PC-9 (cell line): ENCODE measurements around the gene COL5A1. TPM values are rescaled to one million over a fixed set of nuclear protein-coding genes. Genes with fewer than 3 reads are reported as not detected.
"Not testable (repeated sequence)": the region's sequence is repeated elsewhere in the genome, so short reads cannot be mapped to it uniquely, and the experiment has no call there.

Source experiments
- BruUV-seq: library from RNA; stranded (reverse); fragments of 400-500 nt; replicated peaks from 2 replicates; lab custom pipeline; 2021; lab: Mats Ljungman, UMichigan
- CTCF ChIA-PET: fragments of 300-600 bp; sonication (Branson Sonifier 250); formaldehyde crosslinking; loops from one replicate; lab custom pipeline; 2022; ENCODE audit warnings: antibody characterized with exemption; lab: Charles Lee
- POLR2A ChIA-PET: fragments of 300-600 bp; sonication (Branson Sonifier 250); formaldehyde crosslinking; loops from one replicate; lab custom pipeline; 2022; ENCODE audit warnings: antibody characterized with exemption; ENCODE audit not compliant: unreplicated experiment; lab: Charles Lee
- DNase-seq, 2 experiments: peaks; one replicate each; pipeline versions ENCODE4 v3.0.0 to v3.0.0-alpha.2; 2015 to 2022; ENCODE audit warnings: mixed read lengths in 1 of 2
- H2AFZ ChIP-seq: fragments of 200-600 bp; sonication (generic); 2 replicates; pipeline ENCODE4 v1.8.1; 2017; ENCODE audit warnings: antibody characterized with exemption
- H3F3A ChIP-seq: fragments of 200-600 bp; sonication (generic); 2 replicates; pipeline ENCODE4 v1.8.1; 2017; ENCODE audit warnings: antibody characterized with exemption, mild to moderate bottlenecking, low read depth; ENCODE audit not compliant: insufficient read depth
- H3K27ac ChIP-seq: fragments of 200-600 bp; sonication (generic); 2 replicates; pipeline ENCODE4 v1.6.1; 2016; ENCODE audit warnings: mixed run types
- H3K27me3 ChIP-seq: fragments of 200-600 bp; sonication (generic); 2 replicates; pipeline ENCODE4 v1.6.1; 2016; ENCODE audit warnings: low read depth, mixed run types; ENCODE audit not compliant: insufficient read depth
- H3K36me3 ChIP-seq: fragments of 200-600 bp; sonication (generic); 2 replicates; pipeline ENCODE4 v1.6.1; 2016; ENCODE audit warnings: low read depth, mixed run types
- H3K4me1 ChIP-seq: fragments of 200-600 bp; sonication (generic); replicated peaks from 2 replicates; pipeline ENCODE4 v1.6.1; 2016; ENCODE audit warnings: mixed run types; ENCODE audit not compliant: insufficient read depth
- H3K4me2 ChIP-seq: fragments of 200-600 bp; sonication (generic); 2 replicates; pipeline ENCODE4 v1.6.1; 2017; ENCODE audit warnings: mixed run types
- H3K4me3 ChIP-seq: fragments of 200-600 bp; sonication (generic); 2 replicates; pipeline ENCODE4 v1.6.1; 2016; ENCODE audit warnings: mixed run types
- H3K79me2 ChIP-seq: fragments of 200-600 bp; sonication (generic); 2 replicates; pipeline ENCODE4 v1.6.1; 2017; ENCODE audit warnings: low read depth, mixed run types
- H3K9me2 ChIP-seq: fragments of 200-600 bp; sonication (generic); 2 replicates; pipeline ENCODE4 v1.8.1; 2017; ENCODE audit warnings: mild to moderate bottlenecking; ENCODE audit not compliant: insufficient read depth
- H3K9me3 ChIP-seq: fragments of 200-600 bp; sonication (generic); 2 replicates; pipeline ENCODE4 v1.8.1; 2016; ENCODE audit warnings: low read depth; ENCODE audit not compliant: insufficient read depth
- H4K20me1 ChIP-seq: fragments of 200-600 bp; sonication (generic); 2 replicates; pipeline ENCODE4 v1.8.1; 2017; ENCODE audit not compliant: insufficient read depth
- CTCF ChIP-seq: fragments of 200-600 bp; sonication (generic); conservative IDR thresholded peaks from 2 replicates; pipeline ENCODE4 v1.6.1; 2017; ENCODE audit warnings: mixed run types, antibody characterized with exemption, mild to moderate bottlenecking, moderate library complexity
- EZH2 ChIP-seq: fragments of 200-600 bp; sonication (generic); IDR thresholded peaks from 2 replicates; pipeline ENCODE4 v1.8.0; 2017; ENCODE audit warnings: antibody characterized with exemption, low read depth
- intact Hi-C: fragments of 100-400 bp; cut with micrococcal nuclease; formaldehyde crosslinking; loops from one replicate; pipeline ENCODE4 v1.10.0; 2022; ENCODE audit not compliant: unreplicated experiment
- total RNA-seq: library from RNA; stranded (reverse); gene quantifications from 2 replicates; pipeline ENCODE4 v1.2.3, GENCODE V29; 2021

COL5A1 gene
- total RNA-seq, 1 experiment from 2014 or later, result 15.2 TPM

DNA sequence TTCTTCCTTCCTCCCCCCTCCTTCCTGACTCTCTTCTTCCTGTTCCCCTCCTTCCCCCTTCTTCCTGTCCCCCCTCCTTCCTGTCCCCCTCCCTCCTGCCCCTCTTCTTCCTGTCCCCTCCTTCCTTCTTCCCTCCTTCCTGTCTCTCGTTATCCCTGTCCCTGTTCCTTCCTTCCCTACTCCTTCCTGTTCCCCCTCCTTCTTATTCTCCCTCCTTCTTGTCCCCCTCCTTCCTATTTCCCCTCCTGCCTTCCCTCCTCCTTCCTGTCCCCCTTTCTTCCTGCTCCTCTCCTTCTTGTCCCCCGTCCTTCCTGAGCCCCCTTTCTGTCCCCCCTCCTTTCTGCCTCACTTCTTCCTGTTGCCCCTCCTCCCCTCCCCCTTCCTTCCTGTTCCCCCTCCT lies 70.6 kb downstream of the COL5A1 start:
- H3K27ac ChIP-seq, result no peak overlapping the region
- no peaks in the 10 kb centered on the region for H3K79me2 ChIP-seq
- no peak overlapping the region for H3K4me3 ChIP-seq
- no peaks in the 10 kb centered on the region for H3K36me3 ChIP-seq
- BruUV-seq, result no TSS peak
- no peak for DNase-seq
- no peak overlapping the region for H3K4me2 ChIP-seq
- no peaks in the 10 kb centered on the region for H3F3A ChIP-seq
- H3K9me3 ChIP-seq, result no peaks in the 10 kb centered on the region
- H2AFZ ChIP-seq, result no peak overlapping the region
- H3K27me3 ChIP-seq, result peaks cover 30% of the 10 kb centered on the region
- TF ChIP-seq EZH2 (no peak), CTCF (no peak)
- H4K20me1 ChIP-seq, result no peaks in the 10 kb centered on the region
- no peaks in the 10 kb centered on the region for H3K4me1 ChIP-seq
- intact Hi-C loops, result no loop called here
- CTCF ChIA-PET, result no interaction called here
- no peaks in the 10 kb centered on the region for H3K9me2 ChIP-seq
- POLR2A ChIA-PET, result no interaction called here

- Histone ChIP-seq H3K4me3 (no peak overlapping the region), H3K79me2 (no peaks in the 10 kb centered on the region), H3K4me2 (no peak overlapping the region), H3K9me3 (no peaks in the 10 kb centered on the region), H2AFZ (no peak overlapping the region), H3K4me1 (no peaks in the 10 kb centered on the region), H3F3A (no peaks in the 10 kb centered on the region), H3K36me3 (no peaks in the 10 kb centered on the region), H3K27ac (no peak overlapping the region), H3K27me3 (peaks cover 32% of the 10 kb centered on the region), H3K9me2 (no peaks in the 10 kb centered on the region), H4K20me1 (no peaks in the 10 kb centered on the region)
- no peak for TF ChIP-seq EZH2
- TF ChIP-seq CTCF, result no peak
- DNase-seq, result no peak
- ChIA-PET POLR2A (no interaction called here), CTCF (no interaction called here)
- intact Hi-C loops, result no loop called here
- no TSS peak for BruUV-seq
These were observed 71.3 kb downstream of the COL5A1 start for GRCh38 chr9:134712926-134713325.

GRCh38 chr9:134715536-134715935 lies 73.9 kb downstream of the COL5A1 start:
- intact Hi-C loops, CTCF ChIA-PET, BruUV-seq, POLR2A ChIA-PET, H2AFZ ChIP-seq, H3K4me2 ChIP-seq, H3K9me3 ChIP-seq, H3K79me2 ChIP-seq, H3K4me1 ChIP-seq, H3K9me2 ChIP-seq, H4K20me1 ChIP-seq, H3K27ac ChIP-seq, DNase-seq, H3K36me3 ChIP-seq, H3K4me3 ChIP-seq, H3F3A ChIP-seq: not testable (repeated sequence)
- peaks cover 45% of the 10 kb centered on the region for H3K27me3 ChIP-seq

GRCh38 chr9:134716067-134716466 lies 74.5 kb downstream of the COL5A1 start:
- H3K9me2 ChIP-seq, result no peaks in the 10 kb centered on the region
- H3K36me3 ChIP-seq, result no peaks in the 10 kb centered on the region
- no peaks in the 10 kb centered on the region for H3K9me3 ChIP-seq
- H3K4me2 ChIP-seq, result no peak overlapping the region
- intact Hi-C loops, result no loop called here
- peaks cover 50% of the 10 kb centered on the region for H3K27me3 ChIP-seq
- POLR2A ChIA-PET, result no interaction called here
- CTCF ChIA-PET, result no interaction called here
- no peak overlapping the region for H3K4me3 ChIP-seq
- no peak overlapping the region for H2AFZ ChIP-seq
- DNase-seq, result no peak
- TF ChIP-seq CTCF, result no peak
- no peak for TF ChIP-seq EZH2
- no peaks in the 10 kb centered on the region for H4K20me1 ChIP-seq
- no peaks in the 10 kb centered on the region for H3K79me2 ChIP-seq
- no peaks in the 10 kb centered on the region for H3F3A ChIP-seq
- BruUV-seq, result no TSS peak
- H3K27ac ChIP-seq, result no peak overlapping the region
- H3K4me1 ChIP-seq, result no peaks in the 10 kb centered on the region
